Suppressor macrophage treated with lipopolysaccharide for 4 hours (primary cell): ENCODE results near the gene FSCN2.
"Not testable (repeated sequence)": the region's sequence is repeated elsewhere in the genome, so short reads cannot be mapped to it uniquely, and the experiment has no call there.

Experiments
- DNase-seq: peaks from one replicate; pipeline ENCODE4 v3.0.0-alpha.2; 2020

FSCN2 gene

DNA sequence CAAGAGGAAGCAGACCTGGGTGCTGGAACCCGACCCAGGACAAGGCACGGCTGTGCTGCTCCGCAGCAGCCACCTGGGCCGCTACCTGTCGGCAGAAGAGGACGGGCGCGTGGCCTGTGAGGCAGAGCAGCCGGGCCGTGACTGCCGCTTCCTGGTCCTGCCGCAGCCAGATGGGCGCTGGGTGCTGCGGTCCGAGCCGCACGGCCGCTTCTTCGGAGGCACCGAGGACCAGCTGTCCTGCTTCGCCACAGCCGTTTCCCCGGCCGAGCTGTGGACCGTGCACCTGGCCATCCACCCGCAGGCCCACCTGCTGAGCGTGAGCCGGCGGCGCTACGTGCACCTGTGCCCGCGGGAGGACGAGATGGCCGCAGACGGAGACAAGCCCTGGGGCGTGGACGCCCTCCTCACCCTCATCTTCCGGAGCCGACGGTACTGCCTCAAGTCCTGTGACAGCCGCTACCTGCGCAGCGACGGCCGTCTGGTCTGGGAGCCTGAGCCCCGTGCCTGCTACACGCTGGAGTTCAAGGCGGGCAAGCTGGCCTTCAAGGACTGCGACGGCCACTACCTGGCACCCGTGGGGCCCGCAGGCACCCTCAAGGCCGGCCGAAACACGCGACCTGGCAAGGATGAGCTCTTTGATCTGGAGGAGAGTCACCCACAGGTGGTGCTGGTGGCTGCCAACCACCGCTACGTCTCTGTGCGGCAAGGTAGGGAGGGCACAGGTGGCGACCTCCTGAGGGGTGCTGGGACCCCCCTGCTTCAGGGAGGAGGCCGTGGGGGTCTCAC, 667 bp downstream of the FSCN2 start:
- DNase-seq = no peak

- DNase-seq = no peak
Measured at GRCh38 chr17:81529437-81529803, 1.2 kb downstream of the FSCN2 start.

GRCh38 chr17:81531013-81531412, 2.8 kb downstream of the FSCN2 start:
- not testable (repeated sequence) for DNase-seq

DNA sequence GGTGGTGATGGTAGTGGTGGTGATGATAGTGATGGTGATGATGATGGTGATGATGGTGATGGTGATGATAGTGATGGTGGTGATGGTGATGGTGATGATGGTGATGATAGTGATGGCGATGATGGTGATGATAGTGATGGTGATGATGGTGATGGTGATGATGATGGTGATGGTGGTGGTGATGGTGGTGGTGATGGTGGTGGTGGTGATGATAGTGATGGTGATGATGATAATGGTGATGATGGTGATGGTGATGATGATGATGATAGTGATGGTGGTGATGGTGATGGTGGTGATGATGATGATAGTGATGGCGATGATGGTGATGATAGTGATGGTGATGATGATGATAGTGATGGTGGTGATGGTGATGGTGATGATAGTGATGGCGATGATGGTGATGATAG, 3.8 kb downstream of the FSCN2 start:
- not testable (repeated sequence) for DNase-seq

DNA sequence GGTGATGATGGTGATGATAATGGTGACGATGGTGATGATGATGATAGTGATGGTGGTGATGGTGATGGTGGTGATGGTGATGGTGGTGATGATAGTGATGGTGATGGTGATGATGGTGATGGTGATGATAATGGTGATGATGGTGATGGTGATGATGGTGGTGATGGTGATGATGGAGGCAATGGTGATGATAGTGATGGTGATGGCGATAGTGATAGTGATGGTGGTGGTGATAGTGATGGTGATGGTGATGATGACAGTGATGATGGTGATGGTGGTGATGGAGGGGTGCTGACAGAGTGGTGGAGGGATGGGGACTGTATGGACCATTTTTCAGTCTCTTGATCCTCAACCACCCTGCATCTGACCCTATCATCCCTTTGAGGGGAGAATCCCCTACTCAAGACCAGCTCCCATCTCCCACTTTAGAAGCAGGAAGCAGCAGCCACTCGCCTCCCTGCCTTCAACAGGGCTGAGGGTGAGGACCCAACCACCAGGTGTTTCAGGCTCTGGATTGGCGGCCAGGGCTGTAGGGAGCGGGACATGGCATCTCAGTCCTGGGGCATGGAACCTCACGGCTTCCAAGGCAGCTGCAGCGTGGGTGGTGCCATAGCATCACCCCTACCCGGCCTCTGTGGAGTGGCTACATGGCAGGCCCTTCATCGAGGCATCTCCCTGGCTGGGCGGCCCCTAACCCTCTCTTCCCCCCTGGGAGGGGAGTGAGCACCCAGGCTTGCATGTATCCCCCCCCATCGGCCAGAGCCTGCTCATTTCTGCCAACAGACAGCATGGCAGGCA, 4.5 kb downstream of the FSCN2 start:
- DNase-seq = no peak

GRCh38 chr17:81533339-81534141, 5.4 kb downstream of the FSCN2 start:
- DNase-seq = no peak

- no peak for DNase-seq
Measured at GRCh38 chr17:81534157-81535006, 6.2 kb downstream of the FSCN2 start.

DNA sequence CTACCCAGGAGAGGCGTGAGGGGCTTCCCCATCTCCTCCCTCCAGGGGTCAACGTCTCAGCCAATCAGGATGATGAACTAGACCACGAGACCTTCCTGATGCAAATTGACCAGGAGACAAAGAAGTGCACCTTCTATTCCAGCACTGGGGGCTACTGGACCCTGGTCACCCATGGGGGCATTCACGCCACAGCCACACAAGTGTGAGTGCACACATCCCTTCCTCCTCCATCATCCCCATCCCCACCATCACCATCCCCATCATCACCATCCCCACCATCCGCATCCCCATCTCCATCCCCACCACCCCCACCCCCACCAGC, 6.8 kb downstream of the FSCN2 start:
- no peak for DNase-seq

GRCh38 chr17:81535480-81536298, 7.5 kb downstream of the FSCN2 start:
- no peak for DNase-seq

GRCh38 chr17:81536299-81537290, 8.4 kb downstream of the FSCN2 start:
- DNase-seq = no peak

DNA sequence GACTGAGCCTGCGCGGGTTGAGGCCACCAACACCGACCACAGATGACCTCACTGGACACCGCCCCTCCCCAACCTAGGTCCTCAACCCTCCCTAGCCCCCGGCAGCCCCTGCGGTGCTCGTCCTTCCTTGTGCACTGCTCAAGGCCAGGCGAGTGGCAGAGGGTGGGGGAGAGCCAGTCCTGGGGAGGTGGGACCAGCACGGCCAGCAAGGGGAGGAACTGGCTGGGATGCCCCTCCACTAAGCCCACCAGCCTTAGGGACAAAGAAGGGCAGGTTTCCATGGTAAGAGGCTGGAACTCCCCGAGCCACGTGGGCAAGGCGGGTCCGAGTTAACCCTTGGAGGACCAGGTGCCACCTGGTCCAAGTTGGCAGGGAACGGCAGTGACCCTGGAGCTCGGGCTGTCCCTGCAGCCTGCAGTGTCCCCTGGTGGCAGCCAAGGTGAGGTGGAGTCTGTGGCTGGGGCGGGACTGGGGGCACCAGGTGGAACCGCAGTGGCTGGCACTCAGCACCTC, 9.2 kb downstream of the FSCN2 start:
- peak; percentile 29 for DNase-seq

DNA sequence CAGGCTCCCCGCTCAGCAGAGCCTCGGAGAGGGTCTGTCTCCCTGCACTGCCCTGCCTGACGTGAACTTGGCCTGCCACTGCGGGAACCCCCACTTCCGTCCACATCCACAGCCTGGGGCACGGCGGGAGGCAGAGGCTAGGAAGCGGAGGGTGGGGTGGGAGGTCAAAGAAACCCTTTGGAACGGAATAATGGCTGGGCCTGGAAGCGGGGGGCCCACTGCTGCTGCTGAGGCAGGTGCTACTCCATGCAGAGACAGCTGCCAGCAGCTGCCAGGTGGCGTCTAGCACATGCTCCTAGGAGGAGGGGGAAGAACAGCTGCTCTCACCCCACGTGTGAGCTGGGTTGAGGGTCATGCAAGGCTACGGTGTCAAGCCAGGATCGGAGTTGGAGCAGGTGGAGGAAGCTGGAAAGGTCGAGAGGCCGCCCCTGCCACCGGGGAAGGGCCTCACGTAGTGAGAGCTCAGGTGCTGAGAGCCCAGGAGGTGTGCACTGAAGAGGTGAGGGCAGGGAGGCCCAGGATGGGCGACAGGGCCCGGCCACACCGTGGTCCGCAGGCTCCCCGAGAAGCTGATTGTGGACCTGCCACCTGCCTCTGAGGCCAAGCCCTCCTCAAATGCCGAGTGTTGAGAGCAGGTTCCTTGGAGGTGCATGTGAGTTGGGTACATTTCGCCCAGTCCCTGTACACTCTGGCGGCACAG, 9.8 kb downstream of the FSCN2 start:
- no peak for DNase-seq

- DNase-seq = no peak
Measured at GRCh38 chr17:81538651-81539570, 10.7 kb downstream of the FSCN2 start.

DNA sequence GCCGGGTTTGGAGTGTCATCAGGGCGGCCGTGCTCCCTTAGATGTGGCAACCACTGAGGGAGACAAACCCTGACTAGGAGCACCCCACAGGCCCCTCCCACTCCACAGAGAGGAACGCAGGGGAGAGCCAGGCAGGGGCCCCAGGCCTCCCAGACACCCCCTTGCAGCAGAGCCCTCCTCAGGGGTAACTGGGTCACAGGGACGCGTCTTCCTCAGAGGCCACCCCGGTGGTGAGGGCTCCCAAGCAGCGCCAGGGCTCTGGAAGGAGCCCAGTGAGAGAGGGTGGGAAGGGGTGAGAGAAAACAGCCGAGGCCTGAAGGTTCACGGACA, 11.4 kb downstream of the FSCN2 start:
- DNase-seq = no peak

DNA sequence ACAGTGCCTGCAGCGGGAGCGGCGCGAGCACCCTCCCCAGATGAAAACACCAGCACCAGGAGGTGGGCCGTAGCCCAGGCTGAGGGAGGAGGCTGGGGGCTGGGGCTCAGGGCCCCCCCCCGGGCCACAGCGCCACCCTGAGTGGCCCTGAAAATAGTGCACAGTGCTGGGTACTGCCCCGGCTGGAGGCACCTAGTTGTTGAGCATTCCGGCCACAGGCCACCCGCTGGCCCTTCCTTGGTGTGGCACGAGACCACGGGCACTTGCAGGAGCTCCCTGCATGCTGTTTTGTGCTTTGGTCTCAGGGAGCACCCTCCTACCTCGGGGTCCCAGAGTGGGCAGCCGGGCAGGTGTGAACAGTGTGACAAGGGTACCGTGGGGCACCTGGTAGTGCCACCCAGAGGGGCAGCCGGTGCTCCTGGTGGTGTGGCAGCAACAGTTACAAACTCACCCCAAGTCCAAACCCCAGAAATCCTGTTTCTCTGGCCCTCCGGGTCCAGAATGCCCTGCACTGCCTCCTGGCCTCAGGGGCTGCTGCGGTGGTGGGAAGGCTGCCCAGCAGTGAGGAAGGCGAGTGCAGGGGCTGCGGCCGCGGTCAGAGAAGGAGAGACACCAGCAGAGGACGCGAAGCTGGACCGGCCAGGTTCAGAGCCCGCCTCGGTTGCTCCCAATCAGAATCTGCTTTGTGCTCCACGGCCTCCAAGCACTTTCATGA, 11.9 kb downstream of the FSCN2 start:
- no peak for DNase-seq

- no peak for DNase-seq
Measured at GRCh38 chr17:81540676-81541027, 12.5 kb downstream of the FSCN2 start.

GRCh38 chr17:81541123-81541522, 12.9 kb downstream of the FSCN2 start:
- DNase-seq = no peak
